ENCODE measurements around the gene SPON1.
"Not testable (repeated sequence)": the region's sequence is repeated elsewhere in the genome, so short reads cannot be mapped to it uniquely, and the experiment has no call there.

SPON1 gene

DNA sequence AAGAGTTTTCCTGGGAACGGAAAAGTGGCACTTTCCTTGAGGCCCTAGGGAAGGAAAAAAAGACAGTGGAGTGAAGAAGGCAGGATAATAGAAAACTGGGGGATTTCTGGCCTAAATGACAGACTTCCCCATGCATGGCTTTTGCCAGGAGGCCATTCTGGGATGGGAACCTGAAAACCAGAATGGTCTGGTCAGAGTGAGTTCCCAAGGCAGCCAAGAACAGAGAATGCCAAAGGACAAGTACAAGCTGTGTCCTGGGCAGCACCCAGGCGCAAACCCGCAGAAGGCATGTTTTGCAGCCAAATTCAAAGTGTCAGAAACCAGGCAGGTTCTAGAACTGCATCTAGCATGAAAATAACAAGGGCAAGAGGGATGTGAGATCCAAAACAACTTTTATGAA is 162.4 kb downstream of the SPON1 start:
- DNase-seq (ENCODE audit: low read depth in 2 of 2): no peak

DNA sequence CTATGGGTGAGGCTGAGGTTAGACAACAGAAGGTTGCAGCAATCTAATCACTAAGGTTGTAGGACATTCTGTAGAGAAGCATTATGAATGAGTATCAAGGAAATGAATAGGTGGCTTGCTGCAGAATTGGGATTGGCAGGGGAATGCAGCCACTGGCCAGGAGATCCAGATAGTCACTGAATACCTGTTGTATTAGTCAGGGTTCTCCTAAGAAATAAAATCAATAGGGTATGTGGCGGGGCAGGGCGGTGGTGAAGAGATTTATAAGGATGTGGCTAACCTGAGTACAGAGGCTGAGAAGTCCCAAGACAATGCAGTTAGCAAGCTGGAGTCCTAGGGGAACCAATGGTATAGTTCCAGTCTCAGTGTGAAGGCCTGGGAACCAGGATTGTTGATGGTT is 163.0 kb downstream of the SPON1 start:
- no peak for DNase-seq (ENCODE audit: low read depth in 2 of 2)

DNA sequence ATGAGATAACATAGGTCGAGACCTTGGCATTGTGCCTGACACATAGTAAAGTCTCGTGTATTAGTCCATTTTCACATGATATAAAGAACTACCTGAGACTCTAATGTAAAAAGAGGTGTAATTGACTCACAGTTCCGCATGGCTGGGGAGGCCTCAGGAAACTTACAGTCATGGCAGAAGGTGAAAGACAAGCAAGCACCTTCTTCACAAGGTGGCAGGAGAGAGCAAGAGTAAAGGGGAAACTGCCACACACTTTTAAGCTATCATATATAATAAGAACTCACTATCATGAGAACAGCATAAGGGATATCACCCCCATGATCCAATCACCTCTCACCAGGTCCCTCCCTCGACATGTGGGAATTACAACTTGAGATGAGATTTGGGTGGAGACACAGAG is 165.2 kb downstream of the SPON1 start:
- DNase-seq (ENCODE audit: low read depth in 2 of 2): no peak

DNA sequence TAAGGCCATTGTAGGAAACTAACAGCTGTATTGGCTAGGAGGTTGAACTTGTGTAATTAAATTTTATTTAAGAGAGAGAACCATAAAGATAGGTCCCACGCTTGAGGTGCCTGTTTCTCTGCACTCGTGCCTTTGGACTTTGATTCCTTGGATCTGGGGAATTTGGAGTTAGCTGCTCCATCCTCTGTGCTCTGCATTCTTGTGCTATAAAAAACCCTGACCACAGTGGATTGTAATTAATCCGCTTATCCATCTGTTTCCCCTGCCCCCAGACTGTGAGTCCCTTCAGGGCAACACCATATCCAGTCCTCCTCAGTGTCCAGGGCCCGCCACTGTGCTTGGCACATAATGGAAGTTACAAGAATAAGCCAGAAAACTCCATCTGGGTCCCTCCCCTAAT is 169.8 kb downstream of the SPON1 start:
- no peak for DNase-seq (ENCODE audit: low read depth in 2 of 2)

DNA sequence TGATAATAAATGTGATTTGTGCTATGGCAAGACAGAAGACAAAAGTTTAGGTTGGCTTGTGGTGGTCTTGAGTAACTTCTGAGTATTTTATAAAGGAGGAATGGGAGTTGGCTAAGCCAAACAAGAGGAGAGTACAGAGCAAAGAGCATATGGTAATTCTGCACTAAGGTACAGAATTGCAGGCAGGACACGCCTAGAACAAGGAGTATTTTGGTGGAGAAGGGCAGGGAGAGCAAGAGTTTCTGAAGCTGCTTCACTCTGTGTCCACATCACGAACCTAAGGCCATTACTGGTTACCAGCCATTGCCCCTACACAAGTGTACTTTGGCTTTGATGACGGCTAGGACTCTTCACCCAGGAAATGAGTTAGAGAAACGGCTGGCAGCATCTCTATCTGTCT is 170.9 kb downstream of the SPON1 start:
- DNase-seq (ENCODE audit: low read depth in 2 of 2): no peak

DNA sequence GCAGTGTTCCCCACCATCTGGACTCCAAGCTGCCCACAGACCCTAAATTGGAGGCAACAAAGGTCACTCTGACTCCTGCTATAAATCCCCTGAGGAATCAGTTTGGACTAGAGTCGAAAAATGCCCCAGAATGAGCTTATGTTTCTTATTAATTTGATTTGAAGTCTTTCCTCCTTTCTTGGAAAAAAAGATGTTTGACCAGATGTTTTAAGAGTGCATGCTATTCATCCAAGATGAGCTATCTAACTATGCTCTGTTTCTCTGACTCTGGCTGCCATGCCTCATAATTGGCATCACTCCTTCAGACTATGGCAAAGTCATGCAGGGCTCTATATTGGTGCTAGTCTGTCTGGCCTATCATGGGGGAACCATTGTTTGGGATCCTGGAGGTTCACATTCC is 174.0 kb downstream of the SPON1 start:
- DNase-seq (ENCODE audit: low read depth in 2 of 2): no peak

DNA sequence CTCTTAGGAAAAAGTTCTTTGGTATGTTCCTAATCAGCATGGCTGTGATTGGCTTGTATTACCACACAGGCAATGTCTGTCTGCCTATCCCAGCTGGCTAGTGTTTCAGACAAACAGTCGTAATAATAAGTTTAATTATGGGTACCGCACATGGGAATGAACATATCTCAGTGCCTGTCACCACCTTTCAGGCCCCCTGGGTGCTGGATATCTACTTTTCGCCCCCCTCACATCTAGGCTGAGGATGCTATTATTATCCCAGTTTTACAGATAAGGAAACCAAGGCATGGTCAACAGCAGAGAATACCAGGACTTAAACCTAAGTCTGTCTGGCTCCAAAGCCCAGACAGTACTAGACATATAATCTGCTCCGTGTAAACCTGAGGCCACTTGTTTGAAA is 174.8 kb downstream of the SPON1 start:
- DNase-seq (ENCODE audit: low read depth in 2 of 2): no peak

DNA sequence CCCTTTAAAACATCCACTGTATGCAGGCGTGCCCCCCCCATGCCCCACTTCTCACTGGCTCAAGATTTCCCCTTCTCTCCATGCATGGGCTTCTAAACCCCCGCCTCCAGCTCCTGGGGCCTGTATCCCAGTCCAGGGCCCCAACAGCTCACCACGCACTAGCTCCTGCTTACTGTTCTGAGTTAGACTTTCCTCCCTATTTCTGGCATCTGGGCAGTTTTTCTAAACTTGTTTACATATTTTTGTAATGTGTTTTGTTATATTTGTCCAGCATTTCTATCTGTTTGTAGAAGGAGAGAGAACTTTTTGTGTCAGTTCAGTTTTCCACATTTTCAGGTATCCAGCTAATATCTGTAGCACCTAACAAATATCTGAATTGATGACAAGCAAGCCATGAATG is 178.5 kb downstream of the SPON1 start:
- no peak for DNase-seq (ENCODE audit: low read depth in 2 of 2)

DNA sequence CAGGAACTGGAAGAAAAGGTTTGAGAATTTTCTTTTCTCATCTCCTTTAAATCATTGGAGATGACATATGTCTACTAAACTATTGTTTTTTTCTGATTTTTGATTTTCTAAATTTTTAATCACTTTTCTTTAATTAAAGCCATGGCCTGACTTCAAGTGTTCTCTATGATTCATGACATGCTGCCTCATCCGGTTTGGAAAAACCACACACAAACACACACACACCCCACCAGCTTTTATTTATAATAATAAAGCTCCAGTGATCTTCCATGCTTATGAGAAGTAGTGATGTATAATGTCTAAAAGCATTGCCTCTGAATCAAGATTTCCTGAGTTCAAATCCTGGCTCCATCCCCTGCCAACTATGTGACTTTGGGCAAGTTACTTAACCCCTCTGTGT is 179.2 kb downstream of the SPON1 start:
- no peak for DNase-seq (ENCODE audit: low read depth in 2 of 2)

DNA sequence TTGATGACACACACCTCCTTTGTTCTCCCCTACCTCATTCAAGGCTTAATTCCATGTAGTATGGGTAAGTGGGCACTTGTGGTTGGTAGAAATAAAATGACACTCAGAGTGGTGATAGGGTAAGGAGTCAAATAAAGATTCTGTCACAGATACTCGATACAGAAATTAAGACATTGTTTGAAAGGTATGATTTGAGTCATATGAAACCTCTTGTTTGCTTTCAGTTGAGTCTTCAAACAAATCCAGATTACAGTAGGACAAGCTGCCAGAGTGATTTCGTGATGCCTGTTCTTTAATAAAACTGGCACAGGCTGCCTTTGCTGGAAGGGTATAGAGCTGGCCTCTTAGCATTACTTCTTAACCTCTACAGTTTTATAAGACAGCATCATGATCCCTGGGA is 182.4 kb downstream of the SPON1 start:
- no peak for DNase-seq (ENCODE audit: low read depth in 2 of 2)

DNA sequence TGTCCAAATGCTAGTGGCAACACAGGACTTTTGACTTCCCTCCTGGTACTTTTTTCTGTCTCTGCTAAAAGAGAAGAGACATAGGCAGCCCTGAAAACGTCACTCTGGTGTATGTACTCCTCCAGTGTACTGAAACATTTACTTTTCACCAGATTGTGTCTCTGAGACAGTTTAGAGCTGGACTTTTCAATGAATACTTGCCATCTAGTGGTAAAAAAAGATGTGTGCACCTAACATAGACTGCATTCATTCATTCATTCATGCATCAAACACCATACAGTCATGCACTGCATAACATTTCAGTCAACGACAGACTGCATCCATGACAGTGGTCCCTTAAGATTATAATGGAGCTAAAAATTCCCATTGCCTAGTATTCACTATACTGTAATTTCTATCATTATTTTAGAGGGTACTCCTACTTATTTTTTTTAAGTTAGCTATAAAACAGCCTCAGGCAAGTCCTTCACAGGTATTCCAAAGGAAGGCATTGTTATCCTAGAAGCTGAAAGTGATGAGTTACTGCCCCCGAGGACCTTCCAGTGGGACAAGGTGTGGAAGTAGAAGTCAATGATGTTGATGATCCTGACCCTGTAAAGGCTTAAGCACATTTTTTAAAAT is 186.2 kb downstream of the SPON1 start:
- no peak for DNase-seq (ENCODE audit: low read depth in 2 of 2)

DNA sequence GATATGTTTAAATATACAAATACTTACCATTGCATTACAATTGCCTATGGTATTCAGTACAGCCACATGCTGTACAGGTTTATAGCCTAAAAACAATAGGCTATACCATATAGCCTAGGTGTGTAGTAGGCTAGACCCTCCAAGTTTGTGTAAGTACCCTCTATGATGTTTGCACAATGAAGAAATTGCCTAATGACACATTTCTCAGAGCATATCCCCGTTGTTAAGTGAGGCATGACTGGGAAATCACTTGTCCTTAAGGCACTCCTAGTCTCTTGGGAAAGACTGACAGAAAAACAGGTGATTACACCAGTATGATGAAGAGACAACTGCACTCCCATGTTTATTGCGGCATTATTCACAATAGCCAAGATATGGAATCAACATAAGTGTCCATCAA is 187.2 kb downstream of the SPON1 start:
- DNase-seq (ENCODE audit: low read depth in 2 of 2): no peak

DNA sequence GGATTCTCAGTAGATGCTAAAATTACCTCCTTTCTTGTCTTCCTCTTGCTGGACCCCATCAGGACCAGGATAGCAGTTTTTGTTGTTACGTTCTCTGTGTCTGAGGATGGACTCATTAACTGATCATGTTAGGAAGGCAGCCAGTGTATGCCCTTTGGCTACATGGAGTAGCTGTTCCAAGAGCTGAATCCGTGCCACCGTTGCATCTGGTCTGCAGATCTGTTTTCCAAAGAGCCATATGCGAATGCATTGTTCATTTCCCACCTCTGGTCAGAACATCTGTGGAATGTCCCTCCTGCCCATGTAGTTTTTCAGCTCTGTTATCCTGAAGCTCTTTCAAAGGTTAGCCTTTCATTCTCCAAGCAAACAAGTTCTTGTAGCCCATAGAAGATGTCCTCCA is 188.4 kb downstream of the SPON1 start:
- no peak for DNase-seq (ENCODE audit: low read depth in 2 of 2)

DNA sequence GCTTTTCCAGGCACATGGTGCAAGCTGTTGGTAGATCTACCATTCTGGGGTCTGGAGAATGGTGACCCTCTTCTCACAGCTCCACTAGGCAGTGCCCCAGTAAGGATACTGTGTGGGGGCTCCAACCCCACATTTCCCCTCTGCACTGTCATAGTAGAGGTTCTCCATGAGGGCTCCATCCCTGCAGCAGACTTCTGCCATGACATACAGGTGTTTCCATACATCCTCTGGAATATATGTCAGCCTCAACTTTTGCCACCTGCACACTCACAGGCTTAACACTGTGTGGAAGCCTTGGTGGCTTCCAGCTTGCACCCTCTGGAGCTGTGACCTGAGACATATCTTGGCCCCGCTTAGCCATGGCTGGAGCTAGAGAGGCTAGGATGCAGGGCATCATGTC is 191.6 kb downstream of the SPON1 start:
- DNase-seq (ENCODE audit: low read depth in 2 of 2): not testable (repeated sequence)

DNA sequence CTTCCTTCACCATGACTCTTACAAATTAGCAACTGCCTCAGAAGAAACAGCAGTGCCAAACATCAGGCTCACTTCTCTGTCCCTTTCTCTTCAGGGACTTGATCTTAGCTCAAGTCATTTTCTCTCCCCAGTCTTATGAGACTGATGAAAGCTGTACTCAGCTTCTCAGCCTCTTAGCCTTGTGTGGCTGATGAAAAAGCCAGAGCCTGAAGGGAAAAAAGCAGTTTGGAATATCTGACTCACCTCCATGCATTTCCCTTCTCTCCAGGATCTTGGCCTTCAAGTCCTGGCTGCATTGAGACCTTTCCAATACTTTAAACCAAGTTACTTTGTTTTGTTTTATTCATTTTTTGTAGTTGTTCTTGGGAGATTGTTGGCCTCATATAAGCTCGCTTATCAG is 195.9 kb downstream of the SPON1 start:
- no peak for DNase-seq (ENCODE audit: low read depth in 2 of 2)

DNA sequence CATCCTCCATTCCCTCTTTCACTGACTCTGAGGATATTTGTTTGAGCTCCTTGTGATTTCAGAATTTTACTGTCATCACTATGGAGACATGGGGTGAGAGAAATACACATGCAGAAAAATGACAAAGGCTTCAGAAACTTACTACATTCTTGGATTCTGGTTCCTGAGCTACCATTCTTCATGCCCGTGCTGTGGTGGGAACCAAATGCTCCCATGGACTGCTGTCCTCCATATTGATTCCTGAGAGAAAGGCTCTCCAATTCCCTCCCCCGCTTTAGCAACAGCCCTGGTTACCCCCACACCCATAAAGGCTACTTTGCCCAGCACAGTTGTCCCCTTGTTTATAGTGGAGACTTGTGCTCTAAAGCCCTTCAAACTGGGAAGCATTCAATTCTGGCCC is 201.1 kb downstream of the SPON1 start:
- DNase-seq (ENCODE audit: low read depth in 2 of 2): no peak

DNA sequence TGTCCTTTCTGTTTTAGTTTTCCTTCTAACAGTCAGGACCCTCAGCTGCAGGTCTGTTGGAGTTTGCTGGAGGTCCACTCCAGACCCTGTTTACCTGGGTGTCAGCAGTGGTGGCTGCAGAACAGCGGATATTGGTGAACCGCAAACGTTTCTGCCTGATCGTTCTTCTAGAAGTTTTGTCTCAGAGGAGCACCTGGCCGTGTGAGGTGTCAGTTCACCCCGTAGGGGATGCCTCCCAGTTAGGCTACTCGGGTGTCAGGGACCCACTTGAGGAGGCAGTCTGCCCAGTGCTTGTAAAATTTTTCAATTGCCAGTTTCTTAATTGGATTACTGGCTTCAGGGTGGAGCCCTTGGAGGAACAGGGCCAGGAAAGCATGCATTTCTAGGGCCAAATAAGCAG is 211.2 kb downstream of the SPON1 start:
- DNase-seq (ENCODE audit: low read depth in 2 of 2): not testable (repeated sequence)

DNA sequence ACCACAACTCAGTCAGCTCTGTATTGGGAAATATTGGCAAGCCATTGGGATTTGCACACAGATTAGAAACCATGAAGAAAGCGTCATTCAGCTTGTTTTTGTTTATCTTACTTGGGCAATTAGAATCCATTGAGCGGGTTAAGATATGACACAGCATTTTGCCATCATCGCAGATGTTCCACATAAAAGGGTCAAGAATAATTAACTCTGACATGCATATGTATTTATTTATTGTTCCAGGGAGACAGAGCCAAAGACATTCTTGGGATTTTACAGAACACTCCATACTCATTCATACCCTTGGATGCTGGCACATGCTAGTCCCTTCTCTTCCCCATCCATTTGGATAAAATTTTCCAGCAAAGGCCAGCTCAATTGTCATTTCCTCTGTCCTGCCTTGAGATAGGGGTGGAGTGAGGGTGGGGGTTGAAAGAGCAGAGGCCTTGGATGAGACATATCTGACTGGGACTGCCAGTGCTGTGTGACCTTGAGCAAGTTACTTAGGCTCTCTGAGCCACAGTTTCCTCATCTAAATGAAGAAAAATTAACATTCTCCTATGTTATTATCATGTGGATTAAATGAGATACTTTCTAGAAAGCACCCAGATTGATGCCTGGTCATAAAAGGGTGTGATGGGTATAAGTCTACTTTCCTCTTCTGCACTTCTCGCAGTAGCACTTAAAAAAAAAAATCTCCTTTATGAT is 216.7 kb downstream of the SPON1 start:
- no peak for DNase-seq (ENCODE audit: low read depth in 2 of 2)

DNA sequence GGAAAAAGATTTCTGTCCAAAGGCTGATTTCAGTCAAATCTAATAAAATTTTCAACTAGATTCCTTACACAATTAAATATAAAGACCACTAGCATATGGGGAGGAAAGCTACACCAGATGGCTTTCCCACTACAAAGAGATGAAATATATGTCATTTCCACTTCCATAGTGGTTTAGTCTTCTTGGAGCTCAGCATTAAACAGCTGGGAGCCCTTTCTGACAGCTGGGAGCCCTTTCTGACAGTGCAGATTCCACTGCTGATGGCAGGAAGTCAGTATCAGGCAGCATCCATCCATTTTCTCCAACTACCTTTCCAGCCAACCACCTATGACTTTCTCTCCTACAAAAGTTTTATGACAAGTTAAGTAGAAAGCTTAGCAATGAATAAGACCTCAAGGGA is 218.6 kb downstream of the SPON1 start:
- DNase-seq (ENCODE audit: low read depth in 2 of 2): no peak

DNA sequence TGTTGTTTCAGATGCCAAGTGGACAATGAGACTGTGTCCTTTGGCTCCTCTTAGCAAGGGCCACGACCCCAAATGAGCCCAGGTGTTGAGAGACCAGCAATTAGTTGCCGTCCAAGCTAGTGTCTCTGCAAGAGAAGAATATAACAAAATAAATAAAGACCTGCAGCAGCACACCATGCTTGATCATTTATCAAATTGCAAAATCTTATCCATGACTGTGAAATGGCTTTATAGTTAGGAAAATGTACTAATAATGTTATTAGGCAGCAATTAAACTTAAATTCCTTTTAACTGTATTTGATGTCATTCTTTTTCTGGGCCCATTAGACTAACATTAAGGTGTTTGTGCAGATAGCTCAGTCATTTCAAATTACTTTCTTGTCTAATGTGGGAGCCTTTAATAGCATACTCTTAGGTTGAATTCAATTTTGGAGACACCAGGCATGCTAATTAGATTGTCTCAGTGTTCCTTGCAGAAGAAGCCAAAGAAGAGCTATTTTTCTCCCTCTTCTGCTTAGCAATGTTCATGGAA is 220.4 kb downstream of the SPON1 start:
- no peak for DNase-seq (ENCODE audit: low read depth in 2 of 2)

DNA sequence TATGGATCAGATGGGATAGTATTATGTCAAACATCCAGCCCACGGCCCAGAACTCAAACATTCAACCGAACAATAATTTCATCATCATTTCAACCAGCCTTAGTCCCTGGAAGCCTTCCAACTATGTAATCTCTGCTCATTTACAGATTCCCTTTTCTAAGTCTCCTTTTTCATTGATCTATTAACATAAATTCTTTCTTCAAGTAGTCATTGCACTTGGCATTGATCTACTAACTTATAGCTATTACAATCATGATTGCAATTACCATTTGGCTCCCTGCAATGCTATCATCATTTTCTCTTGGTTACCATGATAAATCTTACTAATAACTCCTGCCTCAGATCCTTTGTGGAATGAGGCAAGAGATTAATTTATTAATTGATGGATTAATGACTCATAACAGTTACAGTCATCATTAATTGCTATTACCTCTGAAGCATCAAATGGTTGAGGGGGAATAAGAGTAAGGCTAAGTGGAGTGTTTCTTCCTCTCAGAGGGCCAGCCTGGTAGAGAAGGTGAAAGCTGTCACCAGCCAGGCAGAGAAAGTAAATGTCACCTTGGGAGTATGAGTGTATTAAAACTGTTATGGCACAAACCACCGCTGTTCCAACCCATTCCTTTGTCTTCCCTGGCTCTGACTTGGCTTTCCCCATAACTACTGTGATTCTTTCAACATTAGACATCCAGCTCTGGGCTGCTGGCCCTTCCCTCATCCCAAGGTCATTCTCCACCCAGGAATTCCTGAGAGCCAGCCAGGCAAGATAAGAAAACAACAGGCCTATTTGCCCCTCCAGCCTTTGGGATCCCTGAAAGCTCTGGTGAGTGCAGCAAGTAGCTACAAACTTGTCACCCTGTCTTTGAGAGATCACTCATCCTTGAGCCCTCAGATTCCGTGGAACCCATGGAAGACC is 221.8 kb downstream of the SPON1 start:
- DNase-seq (ENCODE audit: low read depth in 2 of 2): no peak

DNA sequence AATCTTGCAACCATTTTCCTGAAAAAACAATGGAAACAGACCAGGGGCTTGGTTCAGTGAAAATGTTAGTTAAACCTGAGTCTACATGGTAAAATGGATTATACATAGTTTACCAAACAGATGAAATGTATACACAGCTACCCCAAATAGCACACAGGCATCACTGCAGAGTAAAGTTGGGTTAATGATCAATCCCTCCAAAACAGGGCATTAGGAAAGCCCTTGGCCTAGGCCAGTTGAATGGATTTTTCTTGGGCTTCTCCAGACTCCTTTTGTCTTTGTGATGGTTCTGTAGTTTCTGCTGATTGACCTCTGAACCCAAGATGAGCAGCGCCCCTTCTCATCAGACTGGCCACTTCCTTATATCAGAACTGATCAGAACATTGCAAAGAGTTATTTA is 222.9 kb downstream of the SPON1 start:
- no peak for DNase-seq (ENCODE audit: low read depth in 2 of 2)
